ENCODE results near the gene YIPF6. TPM values are rescaled to one million over a fixed set of nuclear protein-coding genes. Genes with fewer than 3 reads are reported as not detected.

The YIPF6 gene
- total and polyA plus RNA-seq, 9 of the 15 experiments (the other 6 are each of a cell fraction or from before 2014, with no cell fraction given) = 7.7 to 44.2 (median 22.4) TPM

GRCh38 chrX:68571610-68572311, 72.9 kb downstream of the YIPF6 start (continued):
- TF ChIP-seq ZNF766 (CRISPR knock-in tag; conservative IDR thresholded peaks at IDR 0.05) (peak; percentile 88), PBX2 (CRISPR knock-in tag; IDR thresholded peaks at IDR 0.05; ENCODE audit: low read depth) (no peak), PBX2 (tag; conservative IDR thresholded peaks at IDR 0.05; ENCODE audit: low read depth) (peak; percentile 67), CEBPB (tag; IDR thresholded peaks at IDR 0.05) (peak; percentile 80), CBFA2T2 (conservative IDR thresholded peaks at IDR 0.05) (peak; percentile 41; the same call in 1 of the 2 replicates), CHD1 (IDR thresholded peaks at IDR 0.05; ENCODE audit: low read length) (no peak), ZBTB33 (CRISPR knock-in tag; IDR thresholded peaks at IDR 0.05) (no peak), SMARCC2 (IDR thresholded peaks at IDR 0.05; ENCODE audit: low read depth) (peak; percentile 56; the same call in 1 of the 2 replicates), ZNF316 (IDR thresholded peaks at IDR 0.05) (peak; percentile 54), STAT5A (IDR thresholded peaks at IDR 0.05; ENCODE audit: borderline replicate concordance, low read length) (peak; percentile 40; the same call in 1 of the 2 replicates), CBFA2T3 (IDR thresholded peaks at IDR 0.05) (peak; percentile 77), HOMEZ (CRISPR knock-in tag; IDR thresholded peaks at IDR 0.05) (no peak), PRPF4 (IDR thresholded peaks at IDR 0.05; ENCODE audit: insufficient read depth, low read depth, low read length, poor library complexity, severe bottlenecking) (no peak), NKRF (IDR thresholded peaks at IDR 0.05; ENCODE audit: borderline replicate concordance) (no peak), RCOR1 (IDR thresholded peaks at IDR 0.05; ENCODE audit: borderline replicate concordance in 1 of 2, low read depth in 2 of 2, low read length in 2 of 2) (peak in 1 of 2 experiments; percentile 45; a peak in 1 of 4 replicates), EHMT2 (IDR thresholded peaks at IDR 0.05) (peak; percentile 65; the same call in 1 of the 2 replicates), TCF7L2 (IDR thresholded peaks at IDR 0.05; ENCODE audit: low read depth, low read length) (no peak), NRF1 (conservative IDR thresholded peaks at IDR 0.05 in 1 of 2, IDR thresholded peaks at IDR 0.05 in 1 of 2) (no peak; a peak in 1 of 4 replicates), SNAPC5 (CRISPR knock-in tag; IDR thresholded peaks at IDR 0.05) (no peak), GABPA (tag; conservative IDR thresholded peaks at IDR 0.05; ENCODE audit: low read depth) (0 out of 2 replicates have a peak, but pooled peaks have one; percentile 40)

Data from K562 (cell line).